ENCODE measurements around the gene ARHGAP8.

DNA sequence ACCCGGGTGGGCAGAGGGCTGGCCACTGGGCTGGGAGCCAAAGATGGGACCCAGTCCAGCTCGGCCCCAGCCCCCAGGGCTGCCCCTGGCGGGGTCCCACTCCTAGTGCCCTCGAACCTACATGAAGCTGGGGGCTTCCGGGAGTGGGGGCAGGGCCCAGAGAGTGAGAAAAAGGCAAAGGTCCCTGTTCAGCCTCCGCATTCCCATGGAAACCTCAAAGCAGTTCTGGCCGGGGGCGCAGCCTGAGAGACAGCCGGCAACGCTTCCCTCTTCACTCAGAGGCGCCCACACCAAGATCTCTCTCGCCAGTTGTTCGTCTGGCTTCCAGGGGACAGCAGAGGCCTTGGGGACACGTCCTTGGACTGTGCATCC, 22.4 kb upstream of the ARHGAP8 start:
- TF ChIP-seq, protein P1, sequence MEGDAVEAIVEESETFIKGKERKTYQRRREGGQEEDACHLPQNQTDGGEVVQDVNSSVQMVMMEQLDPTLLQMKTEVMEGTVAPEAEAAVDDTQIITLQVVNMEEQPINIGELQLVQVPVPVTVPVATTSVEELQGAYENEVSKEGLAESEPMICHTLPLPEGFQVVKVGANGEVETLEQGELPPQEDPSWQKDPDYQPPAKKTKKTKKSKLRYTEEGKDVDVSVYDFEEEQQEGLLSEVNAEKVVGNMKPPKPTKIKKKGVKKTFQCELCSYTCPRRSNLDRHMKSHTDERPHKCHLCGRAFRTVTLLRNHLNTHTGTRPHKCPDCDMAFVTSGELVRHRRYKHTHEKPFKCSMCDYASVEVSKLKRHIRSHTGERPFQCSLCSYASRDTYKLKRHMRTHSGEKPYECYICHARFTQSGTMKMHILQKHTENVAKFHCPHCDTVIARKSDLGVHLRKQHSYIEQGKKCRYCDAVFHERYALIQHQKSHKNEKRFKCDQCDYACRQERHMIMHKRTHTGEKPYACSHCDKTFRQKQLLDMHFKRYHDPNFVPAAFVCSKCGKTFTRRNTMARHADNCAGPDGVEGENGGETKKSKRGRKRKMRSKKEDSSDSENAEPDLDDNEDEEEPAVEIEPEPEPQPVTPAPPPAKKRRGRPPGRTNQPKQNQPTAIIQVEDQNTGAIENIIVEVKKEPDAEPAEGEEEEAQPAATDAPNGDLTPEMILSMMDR (IDR thresholded peaks at IDR 0.05) = no peak
- TF ChIP-seq EP300 (IDR thresholded peaks at IDR 0.05) (no peak), POLR2A (IDR thresholded peaks at IDR 0.05) (no peak), POLR2AphosphoS5 (IDR thresholded peaks at IDR 0.05) (no peak)
